Endodermal cell (in vitro differentiated cells): ENCODE results near the gene PPDPF. TPM values are rescaled to one million over a fixed set of nuclear protein-coding genes. Genes with fewer than 3 reads are reported as not detected.

ENCODE experiments used
- DNase-seq: peaks from one replicate; pipeline ENCODE4 v3.0.0-alpha.2; 2017
- H3K27ac ChIP-seq: 2 replicates; pipeline ENCODE4 v1.5.1; 2013; ENCODE audit warnings: mild to moderate bottlenecking, low read depth, low read length, moderate library complexity
- H3K27me3 ChIP-seq: 2 replicates; pipeline ENCODE4 v1.6.1; 2013; ENCODE audit warnings: mild to moderate bottlenecking, low read length, moderate library complexity; ENCODE audit not compliant: insufficient read depth, control insufficient read depth, poor library complexity, severe bottlenecking
- H3K36me3 ChIP-seq: 2 replicates; pipeline ENCODE4 v1.7.0; 2013; ENCODE audit warnings: mild to moderate bottlenecking, low read length, moderate library complexity; ENCODE audit not compliant: control insufficient read depth, insufficient read depth
- H3K4me1 ChIP-seq: one replicate; pipeline ENCODE4 v1.7.0; 2013; ENCODE audit warnings: low read length; ENCODE audit not compliant: control insufficient read depth, insufficient read depth
- H3K4me3 ChIP-seq: 2 replicates; pipeline ENCODE4 v1.5.1; 2013; ENCODE audit warnings: mild to moderate bottlenecking, low read length, moderate library complexity
- H3K9ac ChIP-seq: 2 replicates; pipeline ENCODE4 v1.6.1; 2013; ENCODE audit warnings: mild to moderate bottlenecking, low read length, moderate library complexity; ENCODE audit not compliant: poor library complexity, severe bottlenecking; ENCODE audit errors: extremely low read depth
- H3K9me3 ChIP-seq: 2 replicates; pipeline ENCODE4 v1.6.1; 2013; ENCODE audit warnings: mild to moderate bottlenecking, low read length, moderate library complexity; ENCODE audit not compliant: control insufficient read depth
- H3K27ac Mint-ChIP-seq: 2 replicates; pipeline ENCODE4 v1.8.0; 2020; ENCODE audit warnings: mixed read lengths
- H3K27me3 Mint-ChIP-seq: 2 replicates; pipeline ENCODE4 v1.8.0; 2021; ENCODE audit warnings: mild to moderate bottlenecking, mixed read lengths; ENCODE audit not compliant: insufficient read depth
- H3K36me3 Mint-ChIP-seq: 2 replicates; pipeline ENCODE4 v1.8.0; 2020; ENCODE audit warnings: low read depth, mixed read lengths
- H3K4me1 Mint-ChIP-seq: 2 replicates; pipeline ENCODE4 v1.8.0; 2020; ENCODE audit warnings: mixed read lengths
- H3K4me3 Mint-ChIP-seq: 2 replicates; pipeline ENCODE4 v1.8.0; 2020; ENCODE audit warnings: mild to moderate bottlenecking, moderate library complexity, mixed read lengths
- H3K9me3 Mint-ChIP-seq: 2 replicates; pipeline ENCODE4 v1.8.0; 2020; ENCODE audit warnings: mild to moderate bottlenecking, mixed read lengths
- CTCF ChIP-seq: fragments of 200-600 bp; sonication (generic); conservative IDR thresholded peaks from 2 replicates; pipeline ENCODE4 v1.5.0; 2021; ENCODE audit warnings: antibody characterized with exemption, mild to moderate bottlenecking
- WGBS, 2 experiments: methylation state at CpG; one replicate each; pipeline versions ENCODE4 v1.1.5 to v1.1.7; 2013; ENCODE audit warnings: missing lambda C conversion rate in 2 of 2, mixed read lengths in 1 of 2; ENCODE audit not compliant: insufficient coverage in 1 of 2, insufficient read length in 1 of 2; 5-methylcytosine and 5-hydroxymethylcytosine counted together
- total RNA-seq, 2 donors: library from RNA; stranded (reverse); fragmentation: NEBNext Ultra II Directional in 1 of 2; extraction: Animal tissue kit (Norgen Biotek cat#: 25700) in 1 of 2; gene quantifications; 2 replicates in 1 of 2; 3 replicates in 1 of 2; pipeline ENCODE4 v1.2.1, GENCODE V29; 2021

PPDPF gene
- total RNA-seq, 2 donors from 2014 or later, result 247 to 296 TPM

GRCh38 chr20:63546256-63546955, 25.8 kb downstream of the PPDPF start:
- H3K9me3 Mint-ChIP-seq, result no peaks in the 10 kb centered on the region
- H3K4me1 ChIP-seq, result no peaks in the 10 kb centered on the region
- no peak overlapping the region for H3K9ac ChIP-seq
- no peaks in the 10 kb centered on the region for H3K36me3 ChIP-seq
- H3K4me1 Mint-ChIP-seq, result peaks cover 7% of the 10 kb centered on the region
- no peaks in the 10 kb centered on the region for H3K9me3 ChIP-seq
- H3K4me3 ChIP-seq, result no peak overlapping the region
- TF ChIP-seq CTCF, result no peak
- H3K27me3 ChIP-seq, result no peaks in the 10 kb centered on the region
- WGBS, 2 experiments, result 89 to 94% methylated on average over 10 to 20 of the region's 20 CpGs
- H3K4me3 Mint-ChIP-seq, result no peak overlapping the region
- DNase-seq, result no peak
- H3K27me3 Mint-ChIP-seq, result no peaks in the 10 kb centered on the region
- H3K27ac Mint-ChIP-seq, result no peak overlapping the region
- no peak overlapping the region for H3K27ac ChIP-seq
- no peaks in the 10 kb centered on the region for H3K36me3 Mint-ChIP-seq

GRCh38 chr20:63546956-63547724, 26.6 kb downstream of the PPDPF start:
- Histone ChIP-seq H3K36me3 (no peaks in the 10 kb centered on the region), H3K4me1 (no peaks in the 10 kb centered on the region), H3K27me3 (no peaks in the 10 kb centered on the region), H3K27ac (no peak overlapping the region), H3K4me3 (no peak overlapping the region), H3K9ac (no peak overlapping the region), H3K9me3 (no peaks in the 10 kb centered on the region)
- Mint-ChIP-seq H3K36me3 (no peaks in the 10 kb centered on the region), H3K9me3 (no peaks in the 10 kb centered on the region), H3K4me1 (peaks cover 7% of the 10 kb centered on the region), H3K4me3 (no peak overlapping the region), H3K27me3 (no peaks in the 10 kb centered on the region), H3K27ac (no peak overlapping the region)
- no peak for TF ChIP-seq CTCF
- DNase-seq, result no peak
- WGBS, 2 experiments, result 87 to 90% methylated on average over 32 to 58 of the region's 58 CpGs

- WGBS, 2 experiments, result 76 to 86% methylated on average over 21 to 35 of the region's 35 CpGs
- TF ChIP-seq CTCF, result no peak
- no peaks in the 10 kb centered on the region for H3K27me3 Mint-ChIP-seq
- DNase-seq, result peak; percentile 78
- H3K27me3 ChIP-seq, result no peaks in the 10 kb centered on the region
- no peak within 1 kb of the TSS for H3K4me3 Mint-ChIP-seq
- no peaks in the 10 kb centered on the region for H3K9me3 Mint-ChIP-seq
- H3K36me3 ChIP-seq, result no peaks in the 10 kb centered on the region
- H3K27ac ChIP-seq, result no peak within 1 kb of the TSS
- no peak within 1 kb of the TSS for H3K9ac ChIP-seq
- no peak within 1 kb of the TSS for H3K4me3 ChIP-seq
- H3K9me3 ChIP-seq, result no peaks in the 10 kb centered on the region
- H3K4me1 ChIP-seq, result no peaks in the 10 kb centered on the region
- H3K27ac Mint-ChIP-seq, result no peak within 1 kb of the TSS
- peaks cover 7% of the 10 kb centered on the region for H3K4me1 Mint-ChIP-seq
- no peaks in the 10 kb centered on the region for H3K36me3 Mint-ChIP-seq
Measured at GRCh38 chr20:63547725-63548480, 27.3 kb downstream of the PPDPF start, which contains the start of gene SRMS. SRMS (minus strand) TSS chr20:63547749; CDS start chr20:63547463, 286 bp downstream.
